HFF-Myc (cell line): ENCODE data around the gene RMND5B.

Experiments
- DNase-seq: peaks from one replicate; pipeline ENCODE4 v3.0.0-alpha.2; 2011; ENCODE audit warnings: low read depth; ENCODE audit errors: extremely low read depth
- H3K4me3 ChIP-seq: replicated peaks from 2 replicates; pipeline ENCODE4 v1.5.1; 2011; ENCODE audit warnings: low read depth, mild to moderate bottlenecking, control low read depth, low read length
- CTCF ChIP-seq: IDR thresholded peaks from 2 replicates; pipeline ENCODE4 v1.5.1; 2012; ENCODE audit warnings: mild to moderate bottlenecking, low read depth, low read length, control low read depth; ENCODE audit errors: missing control alignments

Gene RMND5B

GRCh38 chr5:178093134-178093533, 37.7 kb upstream of the RMND5B start:
- no peak overlapping the region for H3K4me3 ChIP-seq
- TF ChIP-seq CTCF = no peak
- no peak for DNase-seq

GRCh38 chr5:178094345-178094744, 36.5 kb upstream of the RMND5B start:
- no peak for DNase-seq
- TF ChIP-seq CTCF = no peak

GRCh38 chr5:178098685-178099084, 32.1 kb upstream of the RMND5B start:
- no peak for DNase-seq
- no peak overlapping the region for H3K4me3 ChIP-seq
- TF ChIP-seq CTCF = no peak

More at GRCh38 chr5:178094345-178094744, 36.5 kb upstream of the RMND5B start:
- H3K4me3 ChIP-seq = no peak overlapping the region

GRCh38 chr5:178103612-178104011, 27.2 kb upstream of the RMND5B start:
- no peak for TF ChIP-seq CTCF
- H3K4me3 ChIP-seq = no peak overlapping the region
- no peak for DNase-seq

GRCh38 chr5:178104492-178104891, 26.3 kb upstream of the RMND5B start:
- DNase-seq = no peak
- H3K4me3 ChIP-seq = no peak overlapping the region
- TF ChIP-seq CTCF = no peak

GRCh38 chr5:178106086-178106485, 24.7 kb upstream of the RMND5B start:
- no peak overlapping the region for H3K4me3 ChIP-seq
- no peak for TF ChIP-seq CTCF
- DNase-seq = no peak

- no peak overlapping the region for H3K4me3 ChIP-seq
- no peak for TF ChIP-seq CTCF
- no peak for DNase-seq
These were observed 24.1 kb upstream of the RMND5B start for GRCh38 chr5:178106556-178107239.
